ENCODE measurements around the gene IGDCC3.

GRCh38 chr15:65365229-65365628 lies 12.6 kb downstream of the IGDCC3 start:
- TF ChIP-seq CTCF (IDR thresholded peaks at IDR 0.05; ENCODE audit: borderline replicate concordance, extremely low read depth, low read length, poor library complexity, severe bottlenecking): no peak
- TF ChIP-seq EZH2 (IDR thresholded peaks at IDR 0.05; ENCODE audit: borderline replicate concordance, low read depth, low read length, severe bottlenecking): no peak
